GM12878 (cell line): Measurements from ENCODE around the gene TPRN. TPM values are rescaled to one million over a fixed set of nuclear protein-coding genes. Genes with fewer than 3 reads are reported as not detected.

ENCODE experiments used
- BCL11A ChIP-seq: IDR thresholded peaks from 2 replicates; pipeline ENCODE4 v1.6.1; 2011; ENCODE audit warnings: low read depth, low read length
- CBX3 ChIP-seq: fragments of 200-600 bp; sonication (generic); IDR thresholded peaks from 2 replicates; pipeline ENCODE4 v1.6.1; 2016; ENCODE audit warnings: low read depth, borderline replicate concordance
- E2F4 ChIP-seq: IDR thresholded peaks from 2 replicates; pipeline ENCODE4 v1.6.1; 2012; ENCODE audit warnings: low read depth, low read length, improper control_type of control experiment
- ELK1 ChIP-seq: IDR thresholded peaks from 2 replicates; pipeline ENCODE4 v1.6.1; 2012; ENCODE audit warnings: low read depth, low read length, improper control_type of control experiment
- JUND ChIP-seq: IDR thresholded peaks from 2 replicates; pipeline ENCODE4 v1.6.1; 2012; ENCODE audit warnings: low read depth, mild to moderate bottlenecking, low read length, improper control_type of control experiment, moderate library complexity
- RAD21 ChIP-seq: IDR thresholded peaks from 2 replicates; pipeline ENCODE4 v1.6.1; 2011; ENCODE audit warnings: mild to moderate bottlenecking, low read depth, low read length, moderate library complexity; ENCODE audit not compliant: insufficient read depth
- RBBP5 ChIP-seq: fragments of 200-600 bp; sonication (generic); conservative IDR thresholded peaks from 2 replicates; pipeline ENCODE4 v1.6.1; 2016
- SIN3A ChIP-seq: IDR thresholded peaks from 2 replicates; pipeline ENCODE4 v1.6.1; 2012; ENCODE audit warnings: low read depth, low read length, improper control_type of control experiment
- SMAD5 ChIP-seq: IDR thresholded peaks from 2 replicates; pipeline ENCODE4 v1.6.1; 2016; ENCODE audit warnings: antibody characterized with exemption, low read depth
- TBL1XR1 ChIP-seq: IDR thresholded peaks from 2 replicates; pipeline ENCODE4 v1.6.1; 2012; ENCODE audit warnings: low read depth, low read length, improper control_type of control experiment
- YY1 ChIP-seq: IDR thresholded peaks from 2 replicates; pipeline ENCODE4 v1.6.1; 2011; ENCODE audit warnings: low read depth, mild to moderate bottlenecking, low read length
- ZBTB4 ChIP-seq: fragments of 450-650 bp; formaldehyde crosslinking; IDR thresholded peaks from 2 replicates; pipeline ENCODE4 v1.4.0; 2022; ENCODE audit warnings: mild to moderate bottlenecking, moderate library complexity
- polyA plus RNA-seq, 11 experiments: library from polyadenylated mRNA; depleted of rRNA in 4 of 11; unstranded in 6 of 11; stranded (reverse) in 5 of 11; fragments of >200 nt; fragmentation: Nextera tagmentation in 4 of 11; fragmentation: Illumina TruSeq in 1 of 11; extraction: Ambion mirVana in 4 of 11; extraction: Trizol in 1 of 11; gene quantifications; 1 replicate in 1 of 11; 2 replicates in 10 of 11; pipeline versions ENCODE4 v1.2.1 to v1.2.3, GENCODE V29; 2011 to 2016; ENCODE audit warnings: inconsistent platforms in 2 of 11, missing spikeins in 2 of 11, low read depth in 1 of 11
- total RNA-seq, 4 experiments: library from RNA; depleted of rRNA in 3 of 4; stranded (reverse); fragments of >200 nt in 3 of 4; fragmentation: Illumina TruSeq in 1 of 4; extraction: Trizol in 1 of 4; gene quantifications; 2 replicates each; pipeline versions ENCODE4 v1.2.1 to v1.2.3, GENCODE V29; 2013 to 2021

Gene TPRN
- total and polyA plus RNA-seq, 10 of the 15 experiments (the other 5 are each of a cell fraction or from before 2014, with no cell fraction given) = 0.18 to 19.5 (median 3.1) TPM

GRCh38 chr9:137215196-137215986 is 14.8 kb upstream of the TPRN start (continued):
- TF ChIP-seq ZBTB4 (CRISPR knock-in tag) (no peak), CBX3 (no peak), SMAD5 (no peak), YY1 (no peak), SIN3A (no peak), JUND (no peak), E2F4 (no peak), BCL11A (no peak), RAD21 (no peak), TBL1XR1 (no peak), ELK1 (no peak), RBBP5 (no peak)
- TF ChIP-seq, all 136 proteins: peak for 0
